Heart left ventricle (tissue), 16 donors: ENCODE results near the gene CARD14. TPM values are rescaled to one million over a fixed set of nuclear protein-coding genes. Genes with fewer than 3 reads are reported as not detected.

Experiments
- ATAC-seq, 4 donors: fragments of 200-7000 bp; cut with Tn5 transposase; one replicate each; pipeline ENCODE4 v1.9.1; 2020 to 2022; ENCODE audit warnings: moderate library complexity in 4 of 4, mild to moderate bottlenecking in 3 of 4, moderate number of reproducible peaks in 1 of 4
- DNase-seq, 5 donors: peaks; one replicate each; pipeline ENCODE4 v3.0.0-alpha.2; 2020
- H3K27ac ChIP-seq, 12 donors: fragments of 200-600 bp; sonication (generic) in 4 of 12; one replicate each; pipeline versions ENCODE4 v1.5.0 to v1.8.0; 2016 to 2022; ENCODE audit warnings: mild to moderate bottlenecking in 2 of 12
- H3K27me3 ChIP-seq, 9 donors: fragments of 200-600 bp; sonication (generic) in 2 of 9; one replicate each; pipeline versions ENCODE4 v1.5.1 to v1.8.0; 2016 to 2022; ENCODE audit warnings: mild to moderate bottlenecking in 3 of 9
- H3K36me3 ChIP-seq, 9 donors: fragments of 200-600 bp; sonication (generic) in 2 of 9; one replicate each; pipeline versions ENCODE4 v1.5.0 to v1.8.0; 2018 to 2022; ENCODE audit warnings: mild to moderate bottlenecking in 2 of 9
- H3K4me1 ChIP-seq, 12 donors: fragments of 200-600 bp; sonication (generic) in 4 of 12; one replicate each; pipeline versions ENCODE4 v1.5.0 to v1.8.0; 2016 to 2022; ENCODE audit warnings: mild to moderate bottlenecking in 3 of 12
- H3K4me3 ChIP-seq, 12 donors: fragments of 200-600 bp; sonication (generic) in 4 of 12; one replicate each; pipeline versions ENCODE4 v1.5.0 to v1.8.0; 2017 to 2022; ENCODE audit warnings: mild to moderate bottlenecking in 9 of 12, moderate library complexity in 4 of 12
- H3K9me3 ChIP-seq, 12 donors: fragments of 200-600 bp; sonication (generic) in 4 of 12; one replicate each; pipeline versions ENCODE4 v1.5.0 to v1.8.0; 2016 to 2022; ENCODE audit warnings: mild to moderate bottlenecking in 1 of 12
- POLR2A ChIP-seq, 2 donors: fragments of 450-650 bp; IDR thresholded peaks; one replicate each; pipeline ENCODE4 v1.6.1; 2017; ENCODE audit warnings: antibody characterized with exemption in 2 of 2, mild to moderate bottlenecking in 2 of 2, moderate library complexity in 2 of 2
- WGBS, 4 donors: extraction: QIAGEN DNeasy Blood & Tissue Kit in 2 of 4; methylation state at CpG; one replicate each; pipeline versions ENCODE4 v1.1.5 to v1.1.7; 2013 to 2018; 5-methylcytosine and 5-hydroxymethylcytosine counted together
- intact Hi-C, 10 donors: fragments of 100-400 bp; cut with DNase I; formaldehyde crosslinking; loops; one replicate each; pipeline versions ENCODE4 v1.11.1 to v1.14.2; 2022
- polyA plus RNA-seq, 2 donors: library from polyadenylated mRNA; stranded (reverse); fragments of 200-250 nt; gene quantifications; one replicate each; pipeline ENCODE4 v1.2.3, GENCODE V29; 2013
- total RNA-seq, 9 donors: library from RNA; depleted of rRNA in 2 of 9; stranded (reverse); fragments of >200 nt in 2 of 9; fragmentation: NEBNext Ultra II Directional in 3 of 9; extraction: Animal tissue kit (Norgen Biotek cat#: 25700) in 3 of 9; gene quantifications; one replicate each; pipeline versions ENCODE4 v1.1.0 to v1.2.4, GENCODE V29; 2016 to 2023
- TF ChIP-seq, protein P1 (sequence below), 12 donors: fragments of 200-600 bp; sonication (generic) in 4 of 12; IDR thresholded peaks; one replicate each; pipeline versions ENCODE4 v1.5.0 to v1.8.0; 2018 to 2022; ENCODE audit warnings: antibody characterized with exemption in 12 of 12, mild to moderate bottlenecking in 5 of 12
- donor health status: ischemic (EF 13 %, LVEDD 7.1; RV severe dilation, severe dysfunction).
- donor health status: healthy with polysubstance abuse.
- donor health status: DM: no; HTN: yes; CAD: no.
- donor health status: DM: no; HTN: no; CAD: no.
- donor health status: ischemic (EF 25% LVEDD 6.9; RV normal size, moderate dysfunction).
- donor health status: ischemic (EF 25% LVEDD 5.7; RV mildly dilated, moderate dysfunction).
- donor health status: healthy.
- donor health status: DM: yes; HTN: yes; CAD: no.
- donor health status: ischemic (EF 35%, LVEDD 5.7; RV mildly dilated, moderate dysfunction).
- donor health status: nonischemic (EF 11% LVEDD 7.7; RV severe dilation, severe dysfunction).
- donor health status: DM: yes; HTN: yes; CAD: no.
- donor health status: PGD.
- donor health status: ischemic (EF 29% LVEDD 5.4; RV normal size, mild dysfunction).
- donor health status: nonischemic (EF 23%, LVEDD 6.1; RV moderate dilation, normal function).

CARD14 gene
- total and polyA plus RNA-seq, 11 donors = 0.11 to 0.44 (median 0.19) TPM; not detected in 5

- WGBS, 4 donors = 97 to 100% (median 97%) methylated on average over 1 of the region's 1 CpG
- Histone ChIP-seq H3K27me3 (no peaks in the 10 kb centered on the region), H3K9me3 (peaks cover 0 to 32% (median 23%) of the 10 kb centered on the region in 12 donors), H3K4me3 (no peak overlapping the region), H3K4me1 (no peaks in the 10 kb centered on the region), H3K36me3 (peaks cover 0 to 75% (median 41%) of the 10 kb centered on the region in 9 donors), H3K27ac (no peak overlapping the region)
- intact Hi-C loops = no loop called here
- TF ChIP-seq, protein P1, sequence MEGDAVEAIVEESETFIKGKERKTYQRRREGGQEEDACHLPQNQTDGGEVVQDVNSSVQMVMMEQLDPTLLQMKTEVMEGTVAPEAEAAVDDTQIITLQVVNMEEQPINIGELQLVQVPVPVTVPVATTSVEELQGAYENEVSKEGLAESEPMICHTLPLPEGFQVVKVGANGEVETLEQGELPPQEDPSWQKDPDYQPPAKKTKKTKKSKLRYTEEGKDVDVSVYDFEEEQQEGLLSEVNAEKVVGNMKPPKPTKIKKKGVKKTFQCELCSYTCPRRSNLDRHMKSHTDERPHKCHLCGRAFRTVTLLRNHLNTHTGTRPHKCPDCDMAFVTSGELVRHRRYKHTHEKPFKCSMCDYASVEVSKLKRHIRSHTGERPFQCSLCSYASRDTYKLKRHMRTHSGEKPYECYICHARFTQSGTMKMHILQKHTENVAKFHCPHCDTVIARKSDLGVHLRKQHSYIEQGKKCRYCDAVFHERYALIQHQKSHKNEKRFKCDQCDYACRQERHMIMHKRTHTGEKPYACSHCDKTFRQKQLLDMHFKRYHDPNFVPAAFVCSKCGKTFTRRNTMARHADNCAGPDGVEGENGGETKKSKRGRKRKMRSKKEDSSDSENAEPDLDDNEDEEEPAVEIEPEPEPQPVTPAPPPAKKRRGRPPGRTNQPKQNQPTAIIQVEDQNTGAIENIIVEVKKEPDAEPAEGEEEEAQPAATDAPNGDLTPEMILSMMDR (IDR thresholded peaks at IDR 0.05) = no peak
- no peak for TF ChIP-seq POLR2A (IDR thresholded peaks at IDR 0.05)
- no peak for DNase-seq
- ATAC-seq = no peak
These were observed 62.6 kb downstream of the CARD14 start for GRCh38 chr17:80232438-80232837.

DNA sequence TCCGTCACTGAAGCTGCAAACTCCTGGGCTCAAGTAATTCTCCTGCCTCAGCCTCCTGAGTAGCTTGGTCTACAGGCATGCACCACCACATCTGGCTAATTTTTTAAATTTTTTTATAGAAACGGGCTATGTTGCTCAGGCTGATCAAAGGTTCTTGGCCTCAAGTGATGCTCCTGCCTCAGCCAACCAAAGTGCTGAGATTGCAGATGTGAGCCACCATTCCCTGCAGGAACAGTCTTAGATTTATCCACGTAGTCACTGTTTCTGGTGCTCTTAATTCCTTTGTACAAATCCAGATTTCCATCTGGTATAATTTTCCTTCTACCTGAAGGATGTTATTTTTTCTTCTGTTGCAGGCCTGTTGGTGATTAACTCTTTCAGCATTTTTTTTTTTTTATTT, 63.4 kb downstream of the CARD14 start:
- no peak overlapping the region for H3K27ac ChIP-seq
- intact Hi-C loops = no loop called here
- ATAC-seq (no peak), DNase-seq (no peak)
- H3K4me3 ChIP-seq = no peak overlapping the region
- peaks cover 0 to 75% (median 48%) of the 10 kb centered on the region in 9 donors for H3K36me3 ChIP-seq
- no peaks in the 10 kb centered on the region for H3K4me1 ChIP-seq
- peaks cover 0 to 32% (median 23%) of the 10 kb centered on the region in 12 donors for H3K9me3 ChIP-seq
- 89 to 98% (median 97%) methylated on average over 3 of the region's 3 CpGs for WGBS, 4 donors
- H3K27me3 ChIP-seq = no peaks in the 10 kb centered on the region
- TF ChIP-seq, protein P1 (IDR thresholded peaks at IDR 0.05) = no peak
- no peak for TF ChIP-seq POLR2A (IDR thresholded peaks at IDR 0.05)

DNA sequence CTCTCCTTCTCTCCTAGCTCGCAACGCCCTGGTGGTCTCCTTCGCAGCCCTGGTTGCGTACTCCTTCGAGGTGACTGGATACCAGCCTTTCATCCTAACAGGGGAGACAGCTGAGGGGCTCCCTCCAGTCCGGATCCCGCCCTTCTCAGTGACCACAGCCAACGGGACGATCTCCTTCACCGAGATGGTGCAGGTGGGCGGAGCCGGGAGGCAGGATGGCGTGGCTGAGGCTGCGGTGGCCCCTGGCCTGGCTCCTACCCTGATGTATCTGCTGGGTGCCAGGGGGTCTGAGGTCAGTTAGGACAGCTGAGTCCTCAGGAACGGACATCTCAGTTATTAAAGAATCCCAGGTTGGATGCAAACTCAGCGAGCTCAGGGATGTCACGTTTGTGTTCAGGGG, 67.1 kb downstream of the CARD14 start:
- DNase-seq = no peak
- TF ChIP-seq, protein P1 (IDR thresholded peaks at IDR 0.05) = no peak
- TF ChIP-seq POLR2A (IDR thresholded peaks at IDR 0.05) = no peak
- Histone ChIP-seq H3K36me3 (peaks cover 0 to 89% (median 57%) of the 10 kb centered on the region in 9 donors), H3K4me3 (no peak overlapping the region), H3K27me3 (no peaks in the 10 kb centered on the region), H3K4me1 (no peaks in the 10 kb centered on the region), H3K27ac (no peak overlapping the region), H3K9me3 (peaks cover 0 to 24% (median 18%) of the 10 kb centered on the region in 12 donors)
- 88 to 90% (median 89%) methylated on average over 14 to 17 of the region's 17 CpGs for WGBS, 4 donors
- ATAC-seq = no peak
- intact Hi-C loops = no loop called here

- peaks cover 0 to 89% (median 62%) of the 10 kb centered on the region in 9 donors for H3K36me3 ChIP-seq
- DNase-seq (no peak), ATAC-seq (no peak)
- 96 to 98% (median 97%) methylated on average over 10 of the region's 10 CpGs for WGBS, 4 donors
- no peak overlapping the region for H3K27ac ChIP-seq
- no peak overlapping the region for H3K4me3 ChIP-seq
- no peak for TF ChIP-seq POLR2A (IDR thresholded peaks at IDR 0.05)
- TF ChIP-seq, protein P1 (IDR thresholded peaks at IDR 0.05) = no peak
- no peaks in the 10 kb centered on the region for H3K27me3 ChIP-seq
- peaks cover 0 to 20% (median 14%) of the 10 kb centered on the region in 12 donors for H3K9me3 ChIP-seq
- no peaks in the 10 kb centered on the region for H3K4me1 ChIP-seq
- intact Hi-C loops = no loop called here
These were observed 67.6 kb downstream of the CARD14 start for GRCh38 chr17:80237386-80237785.
